Neural crest cell (in vitro differentiated cells): Measurements from ENCODE around the gene ANKLE2. TPM values are rescaled to one million over a fixed set of nuclear protein-coding genes. Genes with fewer than 3 reads are reported as not detected.
"Not testable (repeated sequence)": the region's sequence is repeated elsewhere in the genome, so short reads cannot be mapped to it uniquely, and the experiment has no call there.

ENCODE experiments used
- DNase-seq: peaks from one replicate; pipeline ENCODE4 v3.0.0; 2021; ENCODE audit warnings: low read depth, mixed read lengths, low spot score
- H3K27ac Mint-ChIP-seq: one replicate; pipeline ENCODE4 v1.8.0; 2021; ENCODE audit warnings: mild to moderate bottlenecking, mixed read lengths; ENCODE audit not compliant: unreplicated experiment
- H3K27me3 Mint-ChIP-seq: 2 replicates; pipeline ENCODE4 v1.8.0; 2021; ENCODE audit warnings: low read depth, mild to moderate bottlenecking, mixed read lengths
- H3K36me3 Mint-ChIP-seq: 2 replicates; pipeline ENCODE4 v1.8.0; 2021; ENCODE audit warnings: low read depth, mild to moderate bottlenecking, mixed read lengths
- H3K4me1 Mint-ChIP-seq: 2 replicates; pipeline ENCODE4 v1.8.0; 2021; ENCODE audit warnings: mixed read lengths
- H3K4me3 Mint-ChIP-seq: one replicate; pipeline ENCODE4 v1.8.0; 2021; ENCODE audit warnings: mild to moderate bottlenecking, mixed read lengths
- H3K9me3 Mint-ChIP-seq: 2 replicates; pipeline ENCODE4 v1.8.0; 2021; ENCODE audit warnings: mixed read lengths
- CTCF ChIP-seq: fragments of 200-600 bp; sonication (generic); conservative IDR thresholded peaks from 2 replicates; pipeline ENCODE4 v1.5.0; 2021; ENCODE audit warnings: antibody characterized with exemption, mild to moderate bottlenecking
- total RNA-seq: library from RNA; stranded (reverse); gene quantifications from 2 replicates; pipeline ENCODE4 v1.2.1, GENCODE V29; 2021

Gene ANKLE2
- total RNA-seq, 1 donor from 2014 or later = 100 TPM

GRCh38 chr12:132795847-132796246 lies 34.2 kb upstream of the ANKLE2 start:
- no peak overlapping the region for H3K27ac Mint-ChIP-seq
- no peaks in the 10 kb centered on the region for H3K9me3 Mint-ChIP-seq
- no peaks in the 10 kb centered on the region for H3K27me3 Mint-ChIP-seq
- TF ChIP-seq CTCF = no peak
- no peaks in the 10 kb centered on the region for H3K4me1 Mint-ChIP-seq
- peaks cover 4% of the 10 kb centered on the region for H3K36me3 Mint-ChIP-seq
- H3K4me3 Mint-ChIP-seq = no peak overlapping the region
- no peak for DNase-seq

DNA sequence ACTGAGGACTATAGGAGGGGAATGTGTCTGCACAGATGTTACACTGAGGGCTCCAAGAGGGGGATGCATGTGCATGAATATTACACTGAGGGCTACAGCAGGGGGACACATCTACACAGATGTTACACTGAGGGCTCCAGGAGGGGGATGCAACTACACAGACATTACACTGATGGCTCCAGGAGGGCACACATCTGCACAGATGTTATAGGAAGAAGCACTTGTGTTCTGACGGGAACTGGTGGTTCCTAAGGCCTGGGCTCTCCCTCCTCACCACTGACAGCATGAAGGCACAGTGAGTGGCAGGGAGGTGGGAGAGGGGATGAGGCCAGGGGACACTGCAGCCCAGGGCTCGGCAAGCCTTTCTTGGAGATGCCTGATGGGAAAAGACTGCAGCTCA lies 30.3 kb upstream of the ANKLE2 start:
- not testable (repeated sequence) for H3K27ac Mint-ChIP-seq, H3K4me3 Mint-ChIP-seq, DNase-seq, H3K9me3 Mint-ChIP-seq, H3K27me3 Mint-ChIP-seq, H3K4me1 Mint-ChIP-seq
- H3K36me3 Mint-ChIP-seq = peaks cover 21% of the 10 kb centered on the region

DNA sequence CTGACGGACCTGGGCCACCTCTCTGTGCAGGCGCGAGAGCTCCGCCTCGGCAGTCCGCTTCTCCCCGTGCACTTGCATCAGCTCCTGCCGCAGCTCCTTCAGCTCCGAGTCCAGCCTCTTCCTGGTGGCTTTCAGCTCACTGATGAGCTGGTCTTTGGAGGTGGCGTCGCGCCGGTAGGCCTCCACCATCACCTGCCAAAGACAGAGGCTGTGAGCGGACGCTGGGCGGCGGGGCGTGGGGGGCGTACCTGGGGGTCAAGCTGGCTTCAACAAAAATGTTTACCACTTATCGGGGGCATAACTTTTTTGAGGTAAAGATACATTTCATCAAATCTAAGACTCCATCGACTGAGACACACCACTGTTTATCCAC lies 27.5 kb upstream of the ANKLE2 start:
- TF ChIP-seq CTCF = no peak
- Mint-ChIP-seq H3K27ac (no peak overlapping the region), H3K4me3 (no peak overlapping the region), H3K9me3 (no peaks in the 10 kb centered on the region), H3K27me3 (no peaks in the 10 kb centered on the region), H3K4me1 (no peaks in the 10 kb centered on the region), H3K36me3 (peaks cover 34% of the 10 kb centered on the region)
- DNase-seq = no peak

- Mint-ChIP-seq H3K9me3 (no peaks in the 10 kb centered on the region), H3K27me3 (no peaks in the 10 kb centered on the region), H3K36me3 (peaks cover 34% of the 10 kb centered on the region), H3K4me1 (no peaks in the 10 kb centered on the region), H3K27ac (peak overlapping the region; percentile 89), H3K4me3 (no peak overlapping the region)
- TF ChIP-seq CTCF = no peak
- DNase-seq = no peak
Observed at GRCh38 chr12:132788375-132789098, 26.9 kb upstream of the ANKLE2 start.

GRCh38 chr12:132787877-132788276 lies 26.2 kb upstream of the ANKLE2 start:
- no peak for DNase-seq
- no peak for TF ChIP-seq CTCF
- H3K27me3 Mint-ChIP-seq = no peaks in the 10 kb centered on the region
- peaks cover 34% of the 10 kb centered on the region for H3K36me3 Mint-ChIP-seq
- no peak overlapping the region for H3K4me3 Mint-ChIP-seq
- H3K9me3 Mint-ChIP-seq = no peaks in the 10 kb centered on the region
- no peaks in the 10 kb centered on the region for H3K4me1 Mint-ChIP-seq
- H3K27ac Mint-ChIP-seq = peak overlapping the region; percentile 89

DNA sequence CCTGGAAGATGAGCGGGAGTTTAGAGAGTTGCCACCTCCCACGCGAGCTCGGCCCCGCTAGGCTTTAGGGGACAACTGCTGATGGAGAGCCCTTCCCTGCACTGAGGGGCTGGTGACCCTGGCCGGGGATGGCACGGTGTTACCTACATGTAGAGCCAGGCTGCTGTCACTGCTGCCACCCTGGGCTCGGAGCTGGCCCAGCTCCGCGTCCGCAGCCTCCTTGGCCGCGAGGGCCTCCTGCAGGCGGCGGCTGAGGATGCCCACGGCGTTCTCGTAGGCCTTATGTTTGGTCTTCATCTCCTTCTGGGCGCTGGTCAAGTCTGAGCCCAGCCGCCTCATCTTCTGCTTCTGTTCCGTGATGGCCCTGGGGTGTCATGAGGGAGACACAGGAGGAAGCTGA lies 24.6 kb upstream of the ANKLE2 start:
- peaks cover 30% of the 10 kb centered on the region for H3K36me3 Mint-ChIP-seq
- H3K9me3 Mint-ChIP-seq = no peaks in the 10 kb centered on the region
- H3K4me1 Mint-ChIP-seq = no peaks in the 10 kb centered on the region
- no peak for TF ChIP-seq CTCF
- H3K27me3 Mint-ChIP-seq = no peaks in the 10 kb centered on the region
- no peak overlapping the region for H3K4me3 Mint-ChIP-seq
- no peak for DNase-seq
- H3K27ac Mint-ChIP-seq = no peak overlapping the region
